ENCODE results near the gene DNM3. TPM values are rescaled to one million over a fixed set of nuclear protein-coding genes. Genes with fewer than 3 reads are reported as not detected.

The DNM3 gene
- total and polyA plus RNA-seq, 10 of the 15 experiments (the other 5 are each of a cell fraction or from before 2014, with no cell fraction given), result 0.03 to 1.5 (median 0.08) TPM; not detected in 3

DNA sequence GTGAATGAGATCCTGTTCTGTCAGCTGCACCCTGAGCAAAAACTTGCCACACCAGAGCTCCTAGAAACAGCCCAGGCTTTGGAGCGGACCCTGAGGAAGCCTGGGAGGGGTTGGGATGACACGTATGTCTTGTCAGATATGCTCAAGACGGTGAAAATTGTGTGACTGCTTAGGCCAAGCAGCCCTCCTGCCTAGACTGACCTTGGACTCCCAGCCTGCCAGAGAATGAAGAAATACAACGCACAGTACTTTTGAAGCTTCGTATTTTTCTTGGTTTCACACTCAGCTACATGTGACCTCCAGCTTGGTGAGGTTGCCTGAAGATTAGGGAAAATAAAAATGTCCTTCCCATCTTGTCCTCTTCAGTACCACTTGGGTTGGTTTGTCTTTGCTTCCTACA, 44.7 kb upstream of the DNM3 start:
- H3K4me1 ChIP-seq (ENCODE audit: control insufficient read depth, insufficient read depth, low read length), result no peaks in the 10 kb centered on the region
- SMC1A ChIA-PET (ENCODE audit: uncharacterized antibody, unreplicated experiment), result no interaction called here
- FAIRE-seq, result no peak
- no peak for ATAC-seq
- no peak for DNase-seq (ENCODE audit: low read depth, low spot score)
- in situ Hi-C loops (cut with MboI), result loop anchor here (25.0 kb wide), 1 partner anchor 641 kb away; the partner anchor contains the start of gene PIGC
- no TSS peak for BruUV-seq (replicated peaks)
- H3K27me3 ChIP-seq (replicated peaks in 1 of 2; ENCODE audit: control insufficient read depth in 2 of 2, insufficient read depth in 2 of 2, low read length in 1 of 2), result no peaks in the 10 kb centered on the region
- RAD21 ChIA-PET (ENCODE audit: unreplicated experiment), result interaction anchor here (0.5 kb wide), 1 partner anchor 584 kb away, joined by 3 read pairs; no protein-coding TSS in a partner anchor
- H3K27ac ChIP-seq (ENCODE audit: control insufficient read depth, insufficient read depth), result no peak overlapping the region
- no peaks in the 10 kb centered on the region for H3K79me2 ChIP-seq (ENCODE audit: control insufficient read depth, insufficient read depth, low read length)
- no peak overlapping the region for H3K4me2 ChIP-seq (ENCODE audit: control insufficient read depth, insufficient read depth)
- intact Hi-C loops (cut with micrococcal nuclease; ENCODE audit: unreplicated experiment), result no loop called here
- POLR2A ChIA-PET, result no interaction called here
- CTCF ChIA-PET, result interaction anchor here (1.6 kb wide), 1 partner anchor 151 kb away, joined by 6 read pairs; no protein-coding TSS in a partner anchor
- TF ChIP-seq TCF12 (IDR thresholded peaks at IDR 0.05; ENCODE audit: low read depth, low read length), result no peak
- no peak for TF ChIP-seq JUND (IDR thresholded peaks at IDR 0.05; ENCODE audit: low read depth, low read length)
- no peak for TF ChIP-seq CBFB (IDR thresholded peaks at IDR 0.05; ENCODE audit: low read depth)
- TF ChIP-seq IRF4 (IDR thresholded peaks at IDR 0.05; ENCODE audit: low read depth, low read length), result no peak
- TF ChIP-seq, protein P1, sequence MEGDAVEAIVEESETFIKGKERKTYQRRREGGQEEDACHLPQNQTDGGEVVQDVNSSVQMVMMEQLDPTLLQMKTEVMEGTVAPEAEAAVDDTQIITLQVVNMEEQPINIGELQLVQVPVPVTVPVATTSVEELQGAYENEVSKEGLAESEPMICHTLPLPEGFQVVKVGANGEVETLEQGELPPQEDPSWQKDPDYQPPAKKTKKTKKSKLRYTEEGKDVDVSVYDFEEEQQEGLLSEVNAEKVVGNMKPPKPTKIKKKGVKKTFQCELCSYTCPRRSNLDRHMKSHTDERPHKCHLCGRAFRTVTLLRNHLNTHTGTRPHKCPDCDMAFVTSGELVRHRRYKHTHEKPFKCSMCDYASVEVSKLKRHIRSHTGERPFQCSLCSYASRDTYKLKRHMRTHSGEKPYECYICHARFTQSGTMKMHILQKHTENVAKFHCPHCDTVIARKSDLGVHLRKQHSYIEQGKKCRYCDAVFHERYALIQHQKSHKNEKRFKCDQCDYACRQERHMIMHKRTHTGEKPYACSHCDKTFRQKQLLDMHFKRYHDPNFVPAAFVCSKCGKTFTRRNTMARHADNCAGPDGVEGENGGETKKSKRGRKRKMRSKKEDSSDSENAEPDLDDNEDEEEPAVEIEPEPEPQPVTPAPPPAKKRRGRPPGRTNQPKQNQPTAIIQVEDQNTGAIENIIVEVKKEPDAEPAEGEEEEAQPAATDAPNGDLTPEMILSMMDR (IDR thresholded peaks at IDR 0.05 in 2 of 3, conservative IDR thresholded peaks at IDR 0.05 in 1 of 3; ENCODE audit: control insufficient read depth in 2 of 3, extremely low read depth in 1 of 3, insufficient read depth in 1 of 3, low read depth in 3 of 3, low read length in 3 of 3), result no peak
- TF ChIP-seq, protein P2, sequence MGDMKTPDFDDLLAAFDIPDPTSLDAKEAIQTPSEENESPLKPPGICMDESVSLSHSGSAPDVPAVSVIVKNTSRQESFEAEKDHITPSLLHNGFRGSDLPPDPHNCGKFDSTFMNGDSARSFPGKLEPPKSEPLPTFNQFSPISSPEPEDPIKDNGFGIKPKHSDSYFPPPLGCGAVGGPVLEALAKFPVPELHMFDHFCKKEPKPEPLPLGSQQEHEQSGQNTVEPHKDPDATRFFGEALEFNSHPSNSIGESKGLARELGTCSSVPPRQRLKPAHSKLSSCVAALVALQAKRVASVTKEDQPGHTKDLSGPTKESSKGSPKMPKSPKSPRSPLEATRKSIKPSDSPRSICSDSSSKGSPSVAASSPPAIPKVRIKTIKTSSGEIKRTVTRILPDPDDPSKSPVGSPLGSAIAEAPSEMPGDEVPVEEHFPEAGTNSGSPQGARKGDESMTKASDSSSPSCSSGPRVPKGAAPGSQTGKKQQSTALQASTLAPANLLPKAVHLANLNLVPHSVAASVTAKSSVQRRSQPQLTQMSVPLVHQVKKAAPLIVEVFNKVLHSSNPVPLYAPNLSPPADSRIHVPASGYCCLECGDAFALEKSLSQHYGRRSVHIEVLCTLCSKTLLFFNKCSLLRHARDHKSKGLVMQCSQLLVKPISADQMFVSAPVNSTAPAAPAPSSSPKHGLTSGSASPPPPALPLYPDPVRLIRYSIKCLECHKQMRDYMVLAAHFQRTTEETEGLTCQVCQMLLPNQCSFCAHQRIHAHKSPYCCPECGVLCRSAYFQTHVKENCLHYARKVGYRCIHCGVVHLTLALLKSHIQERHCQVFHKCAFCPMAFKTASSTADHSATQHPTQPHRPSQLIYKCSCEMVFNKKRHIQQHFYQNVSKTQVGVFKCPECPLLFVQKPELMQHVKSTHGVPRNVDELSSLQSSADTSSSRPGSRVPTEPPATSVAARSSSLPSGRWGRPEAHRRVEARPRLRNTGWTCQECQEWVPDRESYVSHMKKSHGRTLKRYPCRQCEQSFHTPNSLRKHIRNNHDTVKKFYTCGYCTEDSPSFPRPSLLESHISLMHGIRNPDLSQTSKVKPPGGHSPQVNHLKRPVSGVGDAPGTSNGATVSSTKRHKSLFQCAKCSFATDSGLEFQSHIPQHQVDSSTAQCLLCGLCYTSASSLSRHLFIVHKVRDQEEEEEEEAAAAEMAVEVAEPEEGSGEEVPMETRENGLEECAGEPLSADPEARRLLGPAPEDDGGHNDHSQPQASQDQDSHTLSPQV (IDR thresholded peaks at IDR 0.05), result no peak
- TF ChIP-seq POLR2A (IDR thresholded peaks at IDR 0.05; ENCODE audit: low read depth, low read length), result no peak
- no peak for TF ChIP-seq ZNF217 (IDR thresholded peaks at IDR 0.05)
- no peak for TF ChIP-seq RUNX3 (IDR thresholded peaks at IDR 0.05; ENCODE audit: low read length)
- TF ChIP-seq ZNF274 (IDR thresholded peaks at IDR 0.05; ENCODE audit: insufficient read depth, insufficient read length), result no peak
- TF ChIP-seq SIN3A (IDR thresholded peaks at IDR 0.05; ENCODE audit: low read depth, low read length), result no peak
- TF ChIP-seq, protein P3, sequence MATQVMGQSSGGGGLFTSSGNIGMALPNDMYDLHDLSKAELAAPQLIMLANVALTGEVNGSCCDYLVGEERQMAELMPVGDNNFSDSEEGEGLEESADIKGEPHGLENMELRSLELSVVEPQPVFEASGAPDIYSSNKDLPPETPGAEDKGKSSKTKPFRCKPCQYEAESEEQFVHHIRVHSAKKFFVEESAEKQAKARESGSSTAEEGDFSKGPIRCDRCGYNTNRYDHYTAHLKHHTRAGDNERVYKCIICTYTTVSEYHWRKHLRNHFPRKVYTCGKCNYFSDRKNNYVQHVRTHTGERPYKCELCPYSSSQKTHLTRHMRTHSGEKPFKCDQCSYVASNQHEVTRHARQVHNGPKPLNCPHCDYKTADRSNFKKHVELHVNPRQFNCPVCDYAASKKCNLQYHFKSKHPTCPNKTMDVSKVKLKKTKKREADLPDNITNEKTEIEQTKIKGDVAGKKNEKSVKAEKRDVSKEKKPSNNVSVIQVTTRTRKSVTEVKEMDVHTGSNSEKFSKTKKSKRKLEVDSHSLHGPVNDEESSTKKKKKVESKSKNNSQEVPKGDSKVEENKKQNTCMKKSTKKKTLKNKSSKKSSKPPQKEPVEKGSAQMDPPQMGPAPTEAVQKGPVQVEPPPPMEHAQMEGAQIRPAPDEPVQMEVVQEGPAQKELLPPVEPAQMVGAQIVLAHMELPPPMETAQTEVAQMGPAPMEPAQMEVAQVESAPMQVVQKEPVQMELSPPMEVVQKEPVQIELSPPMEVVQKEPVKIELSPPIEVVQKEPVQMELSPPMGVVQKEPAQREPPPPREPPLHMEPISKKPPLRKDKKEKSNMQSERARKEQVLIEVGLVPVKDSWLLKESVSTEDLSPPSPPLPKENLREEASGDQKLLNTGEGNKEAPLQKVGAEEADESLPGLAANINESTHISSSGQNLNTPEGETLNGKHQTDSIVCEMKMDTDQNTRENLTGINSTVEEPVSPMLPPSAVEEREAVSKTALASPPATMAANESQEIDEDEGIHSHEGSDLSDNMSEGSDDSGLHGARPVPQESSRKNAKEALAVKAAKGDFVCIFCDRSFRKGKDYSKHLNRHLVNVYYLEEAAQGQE (IDR thresholded peaks at IDR 0.05; ENCODE audit: low read depth, low read length), result no peak
- no peak for TF ChIP-seq SRF (IDR thresholded peaks at IDR 0.05; ENCODE audit: low read depth in 2 of 2, low read length in 2 of 2)
- no peaks in the 10 kb centered on the region for H3K9me3 ChIP-seq (replicated peaks; ENCODE audit: control insufficient read depth, insufficient read depth, low read length)
- H4K20me1 ChIP-seq (ENCODE audit: control insufficient read depth, insufficient read depth), result no peaks in the 10 kb centered on the region
- H3K36me3 ChIP-seq (ENCODE audit: control insufficient read depth in 2 of 2, insufficient read depth in 2 of 2, low read length in 1 of 2), result peaks cover 16 to 46% of the 10 kb centered on the region in 2 experiments
- H3K9ac ChIP-seq (ENCODE audit: control insufficient read depth, insufficient read depth, low read length), result no peak overlapping the region
- no peak overlapping the region for H2AFZ ChIP-seq (ENCODE audit: control insufficient read depth, low read depth, low read length)
- no peak overlapping the region for H3K4me3 ChIP-seq
- WGBS (ENCODE audit: insufficient coverage, insufficient replicate concordance, low lambda C conversion rate, missing lambda C conversion rate), result 98% methylated on average over 5 of the region's 5 CpGs

Data from GM12878 (cell line).